ENCODE data around the gene TRPC4.

Gene TRPC4

GRCh38 chr13:37906880-37907279, 37.3 kb upstream of the TRPC4 start:
- Histone ChIP-seq H3K36me3 (ENCODE audit: control insufficient read depth, insufficient read depth, low read length) (no peaks in the 10 kb centered on the region), H3K4me3 (replicated peaks; ENCODE audit: low read depth, low read length) (no peak overlapping the region), H3K27me3 (replicated peaks; ENCODE audit: control insufficient read depth, insufficient read depth, low read length) (no peaks in the 10 kb centered on the region)
- DNase-seq (ENCODE audit: extremely low read depth, insufficient read length): no peak
- TF ChIP-seq CTCF (IDR thresholded peaks at IDR 0.05; ENCODE audit: insufficient read depth, low read length, poor library complexity, severe bottlenecking): no peak

- no peak for DNase-seq (ENCODE audit: extremely low read depth, insufficient read length)
- no peak for TF ChIP-seq CTCF (IDR thresholded peaks at IDR 0.05; ENCODE audit: insufficient read depth, low read length, poor library complexity, severe bottlenecking)
- no peaks in the 10 kb centered on the region for H3K27me3 ChIP-seq (replicated peaks; ENCODE audit: control insufficient read depth, insufficient read depth, low read length)
- H3K4me3 ChIP-seq (replicated peaks; ENCODE audit: low read depth, low read length): no peak overlapping the region
- no peaks in the 10 kb centered on the region for H3K36me3 ChIP-seq (ENCODE audit: control insufficient read depth, insufficient read depth, low read length)
Observed at GRCh38 chr13:37905736-37906135, 36.2 kb upstream of the TRPC4 start.

GRCh38 chr13:37899753-37900152, 30.2 kb upstream of the TRPC4 start:
- Histone ChIP-seq H3K4me3 (replicated peaks; ENCODE audit: low read depth, low read length) (no peak overlapping the region), H3K36me3 (ENCODE audit: control insufficient read depth, insufficient read depth, low read length) (no peaks in the 10 kb centered on the region), H3K27me3 (replicated peaks; ENCODE audit: control insufficient read depth, insufficient read depth, low read length) (no peaks in the 10 kb centered on the region)
- no peak for DNase-seq (ENCODE audit: extremely low read depth, insufficient read length)
- TF ChIP-seq CTCF (IDR thresholded peaks at IDR 0.05; ENCODE audit: insufficient read depth, low read length, poor library complexity, severe bottlenecking): no peak

GRCh38 chr13:37893321-37893720, 23.7 kb upstream of the TRPC4 start:
- Histone ChIP-seq H3K36me3 (ENCODE audit: control insufficient read depth, insufficient read depth, low read length) (no peaks in the 10 kb centered on the region), H3K4me3 (replicated peaks; ENCODE audit: low read depth, low read length) (no peak overlapping the region), H3K27me3 (replicated peaks; ENCODE audit: control insufficient read depth, insufficient read depth, low read length) (no peaks in the 10 kb centered on the region)
- no peak for TF ChIP-seq CTCF (IDR thresholded peaks at IDR 0.05; ENCODE audit: insufficient read depth, low read length, poor library complexity, severe bottlenecking)
- DNase-seq (ENCODE audit: extremely low read depth, insufficient read length): no peak

GRCh38 chr13:37889820-37890219, 20.2 kb upstream of the TRPC4 start:
- no peaks in the 10 kb centered on the region for H3K27me3 ChIP-seq (replicated peaks; ENCODE audit: control insufficient read depth, insufficient read depth, low read length)
- no peak overlapping the region for H3K4me3 ChIP-seq (replicated peaks; ENCODE audit: low read depth, low read length)
- TF ChIP-seq CTCF (IDR thresholded peaks at IDR 0.05; ENCODE audit: insufficient read depth, low read length, poor library complexity, severe bottlenecking): no peak
- H3K36me3 ChIP-seq (ENCODE audit: control insufficient read depth, insufficient read depth, low read length): no peaks in the 10 kb centered on the region
- DNase-seq (ENCODE audit: extremely low read depth, insufficient read length): no peak

- TF ChIP-seq CTCF (IDR thresholded peaks at IDR 0.05; ENCODE audit: insufficient read depth, low read length, poor library complexity, severe bottlenecking): no peak
- DNase-seq (ENCODE audit: extremely low read depth, insufficient read length): no peak
- H3K4me3 ChIP-seq (replicated peaks; ENCODE audit: low read depth, low read length): no peak overlapping the region
- H3K27me3 ChIP-seq (replicated peaks; ENCODE audit: control insufficient read depth, insufficient read depth, low read length): no peaks in the 10 kb centered on the region
- H3K36me3 ChIP-seq (ENCODE audit: control insufficient read depth, insufficient read depth, low read length): no peaks in the 10 kb centered on the region
Observed at GRCh38 chr13:37889102-37889501, 19.5 kb upstream of the TRPC4 start.
